ENCODE measurements around the gene POMP. TPM values are rescaled to one million over a fixed set of nuclear protein-coding genes. Genes with fewer than 3 reads are reported as not detected.

POMP gene
- total RNA-seq, 1 experiment from 2014 or later, result 102 TPM

DNA sequence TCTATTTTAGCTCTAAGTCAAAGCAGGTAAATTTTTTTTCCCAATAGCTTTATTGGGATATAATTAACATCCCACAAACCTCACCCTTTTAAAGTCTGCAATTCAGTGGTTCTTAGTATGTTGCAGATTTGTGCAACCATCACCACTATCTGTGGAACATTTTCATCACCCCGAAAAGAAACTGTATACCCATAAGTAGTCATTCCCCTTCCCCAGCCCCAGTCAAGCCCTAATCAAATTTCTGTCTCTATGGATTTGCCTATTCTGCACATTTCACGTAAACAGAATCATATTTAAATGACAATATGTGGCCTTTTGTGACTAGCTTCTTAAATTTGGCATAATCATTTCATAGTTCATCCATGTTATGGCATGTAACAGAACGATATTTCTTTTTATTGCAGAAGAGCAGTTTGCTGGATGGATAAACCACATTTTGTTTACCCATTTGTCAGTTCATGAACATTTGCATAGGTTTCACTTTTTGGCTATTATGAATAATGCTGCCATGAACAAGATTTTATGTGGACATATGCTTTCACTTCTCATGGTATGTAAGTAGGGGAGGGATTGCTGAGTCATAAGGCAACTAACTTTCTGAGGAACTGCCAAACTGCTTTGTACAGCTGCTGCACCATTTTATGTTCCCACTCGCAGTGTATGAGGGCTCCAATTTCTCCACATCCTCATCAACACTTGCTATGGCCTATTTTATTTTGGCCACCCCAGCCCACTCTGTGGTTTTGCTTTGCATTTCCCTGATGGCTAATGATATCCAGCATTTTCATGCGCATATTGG lies 48.9 kb downstream of the POMP start:
- WGBS (ENCODE audit: extremely low coverage, insufficient read length, low lambda C conversion rate), result no CpG with 5 or more reads among the region's 5 CpGs
- DNase-seq, result no peak
- no peak overlapping the region for H3K18ac ChIP-seq (ENCODE audit: insufficient read length, low read depth, low read length)
- no peak overlapping the region for H2BK20ac ChIP-seq (ENCODE audit: low read depth, low read length, poor library complexity, severe bottlenecking)
- no peaks in the 10 kb centered on the region for H3K9me3 ChIP-seq (ENCODE audit: control insufficient read depth, low read depth, low read length)
- Mint-ChIP-seq H3K4me1 (peaks cover 3 to 13% of the 10 kb centered on the region in 2 experiments), H3K9me3 (no peaks in the 10 kb centered on the region), H3K4me3 (no peak overlapping the region), H3K27ac (no peak overlapping the region), H3K27me3 (ENCODE audit: low read depth) (no peaks in the 10 kb centered on the region; the same call in 1 of the 2 replicates), H3K36me3 (ENCODE audit: insufficient read depth in 1 of 3, low read depth in 3 of 3) (no peaks in the 10 kb centered on the region)
- H2BK5ac ChIP-seq (ENCODE audit: insufficient read length, low read length), result no peak overlapping the region
- H4K5ac ChIP-seq (ENCODE audit: insufficient read length, low read depth, low read length), result no peak overlapping the region
- H3K27ac ChIP-seq (ENCODE audit: insufficient read length, low read depth, low read length), result no peak overlapping the region
- no peaks in the 10 kb centered on the region for H3K79me2 ChIP-seq (ENCODE audit: insufficient read depth, low read length)
- no peaks in the 10 kb centered on the region for H4K20me1 ChIP-seq (ENCODE audit: control insufficient read depth, insufficient read depth, insufficient read length)
- H2AFZ ChIP-seq (ENCODE audit: low read length), result no peak overlapping the region
- no peak overlapping the region for H2AK5ac ChIP-seq (ENCODE audit: insufficient read length, low read length)
- no peak overlapping the region for H3K23ac ChIP-seq (ENCODE audit: insufficient read length, low read depth, low read length)
- no peaks in the 10 kb centered on the region for H3K4me1 ChIP-seq (ENCODE audit: insufficient read depth, low read length)
- H2BK12ac ChIP-seq (ENCODE audit: insufficient read length, low read depth, low read length), result no peak overlapping the region
- H3K79me1 ChIP-seq (ENCODE audit: insufficient read depth, low read depth, low read length, poor library complexity, severe bottlenecking), result no peaks in the 10 kb centered on the region
- no peak overlapping the region for H3K14ac ChIP-seq (ENCODE audit: insufficient read depth, low read length)
- H3T11ph ChIP-seq (ENCODE audit: low read length), result no peak overlapping the region
- TF ChIP-seq, protein P1, sequence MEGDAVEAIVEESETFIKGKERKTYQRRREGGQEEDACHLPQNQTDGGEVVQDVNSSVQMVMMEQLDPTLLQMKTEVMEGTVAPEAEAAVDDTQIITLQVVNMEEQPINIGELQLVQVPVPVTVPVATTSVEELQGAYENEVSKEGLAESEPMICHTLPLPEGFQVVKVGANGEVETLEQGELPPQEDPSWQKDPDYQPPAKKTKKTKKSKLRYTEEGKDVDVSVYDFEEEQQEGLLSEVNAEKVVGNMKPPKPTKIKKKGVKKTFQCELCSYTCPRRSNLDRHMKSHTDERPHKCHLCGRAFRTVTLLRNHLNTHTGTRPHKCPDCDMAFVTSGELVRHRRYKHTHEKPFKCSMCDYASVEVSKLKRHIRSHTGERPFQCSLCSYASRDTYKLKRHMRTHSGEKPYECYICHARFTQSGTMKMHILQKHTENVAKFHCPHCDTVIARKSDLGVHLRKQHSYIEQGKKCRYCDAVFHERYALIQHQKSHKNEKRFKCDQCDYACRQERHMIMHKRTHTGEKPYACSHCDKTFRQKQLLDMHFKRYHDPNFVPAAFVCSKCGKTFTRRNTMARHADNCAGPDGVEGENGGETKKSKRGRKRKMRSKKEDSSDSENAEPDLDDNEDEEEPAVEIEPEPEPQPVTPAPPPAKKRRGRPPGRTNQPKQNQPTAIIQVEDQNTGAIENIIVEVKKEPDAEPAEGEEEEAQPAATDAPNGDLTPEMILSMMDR (conservative IDR thresholded peaks at IDR 0.05), result no peak
- H3K4me2 ChIP-seq (ENCODE audit: insufficient read depth, insufficient read length, low read length), result no peak overlapping the region
- no peaks in the 10 kb centered on the region for H3K27me3 ChIP-seq (ENCODE audit: insufficient read depth, low read length)
- no peak overlapping the region for H3K9ac ChIP-seq (ENCODE audit: extremely low read depth, insufficient read length, low read length)
- no peak overlapping the region for H3K56ac ChIP-seq (ENCODE audit: insufficient read length, low read depth, low read length)
- no peak overlapping the region for H4K91ac ChIP-seq (ENCODE audit: insufficient read length, low read depth, low read length)
- H3K23me2 ChIP-seq (ENCODE audit: insufficient read length, low read depth, low read length, poor library complexity, severe bottlenecking), result no peaks in the 10 kb centered on the region
- no peak overlapping the region for H4K8ac ChIP-seq (replicated peaks; ENCODE audit: insufficient read length, low read depth, low read length)
- no peak overlapping the region for H2BK15ac ChIP-seq (ENCODE audit: low read depth, low read length)
- H2BK120ac ChIP-seq (ENCODE audit: low read depth, low read length, poor library complexity, severe bottlenecking), result no peak overlapping the region
- H3K4ac ChIP-seq (ENCODE audit: low read depth, low read length), result no peak overlapping the region

Data from H9 (cell line).